GM04504 (cell line): Measurements from ENCODE around the gene SLC35A5.

Experiments used
- DNase-seq: peaks from one replicate; pipeline ENCODE4 v3.0.0-alpha.2; 2012; ENCODE audit warnings: low read depth

SLC35A5 gene

DNA sequence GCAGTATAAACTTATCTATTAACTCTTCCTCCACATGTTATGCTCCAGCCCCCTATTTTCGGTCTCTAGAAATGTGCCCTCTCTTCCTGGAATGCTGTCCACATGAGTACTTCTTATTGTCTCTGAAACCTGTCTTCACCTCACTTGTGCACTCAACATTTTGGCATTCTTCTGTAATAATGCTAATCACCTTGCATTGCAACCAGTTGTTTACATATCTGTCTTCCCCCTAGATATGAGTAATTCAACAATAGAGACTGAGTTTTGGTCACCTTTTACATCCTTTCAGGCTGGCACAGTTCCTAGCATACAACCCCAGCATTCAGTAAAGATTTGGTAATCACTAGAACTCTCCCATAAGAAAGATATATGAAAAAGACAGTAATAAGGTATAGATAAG lies 61.9 kb downstream of the SLC35A5 start:
- no peak for DNase-seq

DNA sequence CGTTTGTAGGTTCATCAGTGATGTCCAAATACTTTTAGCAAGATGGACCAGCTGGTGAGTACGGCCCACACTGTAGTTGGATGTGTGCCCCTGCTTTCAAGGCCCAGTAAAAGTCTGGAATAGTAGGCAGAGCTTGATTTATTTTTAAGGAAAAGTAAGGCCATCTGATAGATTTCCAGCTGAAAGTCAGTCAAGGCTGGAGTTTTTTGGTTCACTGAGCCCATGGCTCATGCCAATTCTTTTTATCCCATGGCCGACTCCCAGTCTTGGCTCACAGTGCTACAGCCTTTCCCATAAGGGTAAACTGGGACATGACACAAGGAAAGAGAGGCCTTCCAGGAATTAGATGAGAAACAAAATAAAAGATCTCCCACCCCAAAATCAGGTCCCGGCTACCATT lies 65.6 kb downstream of the SLC35A5 start:
- no peak for DNase-seq

- no peak for DNase-seq
Measured at GRCh38 chr3:112627919-112628466, 66.1 kb downstream of the SLC35A5 start.

GRCh38 chr3:112629425-112629824 lies 67.6 kb downstream of the SLC35A5 start:
- DNase-seq: peak; percentile 93

GRCh38 chr3:112631257-112631656 lies 69.4 kb downstream of the SLC35A5 start:
- no peak for DNase-seq

GRCh38 chr3:112632596-112632995 lies 70.8 kb downstream of the SLC35A5 start:
- no peak for DNase-seq

GRCh38 chr3:112633191-112633590 lies 71.3 kb downstream of the SLC35A5 start:
- DNase-seq: no peak

- no peak for DNase-seq
Measured at GRCh38 chr3:112633757-112634156, 71.9 kb downstream of the SLC35A5 start.

DNA sequence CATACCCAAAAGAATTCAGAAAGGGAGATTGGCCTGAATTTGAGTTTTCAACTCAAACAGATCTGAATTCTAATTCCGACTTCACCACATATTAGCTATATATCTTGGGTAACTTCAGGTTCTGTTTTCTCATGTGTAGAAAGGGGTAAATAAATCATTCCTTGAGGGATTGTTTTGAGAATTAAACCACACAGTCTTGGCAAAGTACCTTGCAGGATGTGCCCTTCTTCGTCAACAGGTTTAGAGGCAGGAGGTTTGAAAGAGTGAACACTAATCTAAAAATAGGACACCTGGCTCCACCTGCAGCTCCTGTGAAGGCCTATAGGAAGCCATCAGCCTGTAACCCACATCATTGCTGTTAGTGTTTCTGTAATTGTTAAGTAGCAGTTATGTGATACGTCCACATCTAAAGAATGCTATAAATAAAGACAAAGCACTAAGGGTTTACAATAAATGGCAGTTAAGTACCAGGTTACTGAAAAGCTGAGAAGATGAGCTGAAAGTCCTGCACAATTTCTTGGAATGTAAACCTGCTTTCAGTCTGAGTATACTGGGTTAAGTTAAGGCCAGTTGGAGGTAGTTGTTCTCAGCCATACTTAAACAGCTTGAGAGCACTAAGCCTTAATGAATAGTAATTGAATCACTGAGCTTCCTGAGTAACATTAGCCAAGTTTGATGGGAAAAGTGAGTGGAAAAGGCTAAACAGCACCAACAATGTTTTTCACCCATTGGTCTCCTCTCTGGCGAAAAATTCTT lies 73.1 kb downstream of the SLC35A5 start:
- no peak for DNase-seq
